Measurements from ENCODE around the gene SLC44A1.

- TF ChIP-seq POLR2A (IDR thresholded peaks at IDR 0.05), result no peak
- TF ChIP-seq CTCF (IDR thresholded peaks at IDR 0.05), result no peak
Measured at GRCh38 chr9:105369911-105370310, 125.5 kb downstream of the SLC44A1 start.
